NT2/D1 (cell line): ENCODE data around the gene ZNF891.

Source experiments
- DNase-seq: peaks from one replicate; pipeline ENCODE4 v3.0.0-alpha.2; 2011; ENCODE audit warnings: low read depth, low spot score
- H3K27me3 ChIP-seq: 2 replicates; pipeline ENCODE4 v1.6.0; 2011; ENCODE audit warnings: mild to moderate bottlenecking; ENCODE audit not compliant: insufficient read length, insufficient read depth
- H3K36me3 ChIP-seq: 2 replicates; pipeline ENCODE4 v1.6.1; 2011; ENCODE audit warnings: mild to moderate bottlenecking, low read length, mixed read lengths; ENCODE audit not compliant: insufficient read depth, insufficient read length
- H3K4me1 ChIP-seq: 2 replicates; pipeline ENCODE4 v1.5.1; 2011; ENCODE audit not compliant: insufficient read depth, insufficient read length
- H3K4me3 ChIP-seq: 2 replicates; pipeline ENCODE4 v1.5.1; 2011; ENCODE audit warnings: low read depth; ENCODE audit not compliant: insufficient read length
- H3K9ac ChIP-seq: 2 replicates; pipeline ENCODE4 v1.6.0; 2011; ENCODE audit warnings: low read depth; ENCODE audit not compliant: insufficient read length
- H3K9me3 ChIP-seq: 2 replicates; pipeline ENCODE4 v1.5.1; 2011; ENCODE audit warnings: mild to moderate bottlenecking, low read length; ENCODE audit not compliant: insufficient read depth
- SUZ12 ChIP-seq: IDR thresholded peaks from 2 replicates; pipeline ENCODE4 v1.6.1; 2011; ENCODE audit not compliant: insufficient read length, insufficient read depth; ENCODE audit errors: extremely low read depth
- YY1 ChIP-seq: IDR thresholded peaks from 2 replicates; pipeline ENCODE4 v1.6.1; 2011; ENCODE audit not compliant: insufficient read length, insufficient read depth
- ZNF274 ChIP-seq: IDR thresholded peaks from 2 replicates; pipeline ENCODE4 v1.6.1; 2011; ENCODE audit warnings: mild to moderate bottlenecking, low read depth, low read length

Gene ZNF891

GRCh38 chr12:133129368-133130037, 571 bp downstream of the ZNF891 start:
- TF ChIP-seq YY1, result peak; percentile 17
- TF ChIP-seq ZNF274, result no peak
- Histone ChIP-seq H3K4me1 (no peaks in the 10 kb centered on the region), H3K9me3 (peaks cover 68% of the 10 kb centered on the region), H3K9ac (peak overlapping the region; percentile 89), H3K27me3 (no peaks in the 10 kb centered on the region), H3K4me3 (peak overlapping the region; percentile 95), H3K36me3 (peaks cover 48% of the 10 kb centered on the region)
- DNase-seq, result no peak

GRCh38 chr12:133124674-133125073, 5.4 kb downstream of the ZNF891 start:
- Histone ChIP-seq H3K9ac (no peak overlapping the region), H3K27me3 (no peaks in the 10 kb centered on the region), H3K36me3 (peaks cover 64% of the 10 kb centered on the region), H3K4me3 (no peak overlapping the region), H3K9me3 (peaks cover 93% of the 10 kb centered on the region), H3K4me1 (no peaks in the 10 kb centered on the region)
- TF ChIP-seq YY1 (no peak), ZNF274 (no peak), SUZ12 (no peak)
- no peak for DNase-seq

GRCh38 chr12:133120385-133121191, 9.5 kb downstream of the ZNF891 start:
- no peaks in the 10 kb centered on the region for H3K27me3 ChIP-seq
- no peak overlapping the region for H3K9ac ChIP-seq
- H3K4me1 ChIP-seq, result no peaks in the 10 kb centered on the region
- peaks cover 100% of the 10 kb centered on the region for H3K9me3 ChIP-seq
- no peak for TF ChIP-seq YY1
- TF ChIP-seq ZNF274, result peak; percentile 98
- no peak for DNase-seq
- no peak overlapping the region for H3K4me3 ChIP-seq
- peaks cover 79% of the 10 kb centered on the region for H3K36me3 ChIP-seq

- Histone ChIP-seq H3K4me1 (no peaks in the 10 kb centered on the region), H3K9me3 (peaks cover 97% of the 10 kb centered on the region), H3K9ac (no peak overlapping the region), H3K36me3 (peaks cover 44% of the 10 kb centered on the region), H3K27me3 (no peaks in the 10 kb centered on the region), H3K4me3 (no peak overlapping the region)
- no peak for DNase-seq
- no peak for TF ChIP-seq SUZ12
- TF ChIP-seq ZNF274, result no peak
- no peak for TF ChIP-seq YY1
Measured at GRCh38 chr12:133108150-133108549, 21.9 kb downstream of the ZNF891 start.

- Histone ChIP-seq H3K4me3 (no peak overlapping the region), H3K9ac (no peak overlapping the region), H3K27me3 (no peaks in the 10 kb centered on the region), H3K4me1 (no peaks in the 10 kb centered on the region), H3K9me3 (peaks cover 100% of the 10 kb centered on the region), H3K36me3 (peaks cover 50% of the 10 kb centered on the region)
- TF ChIP-seq SUZ12 (no peak), ZNF274 (no peak), YY1 (no peak)
- no peak for DNase-seq
Measured at GRCh38 chr12:133107121-133107520, 23.0 kb downstream of the ZNF891 start.

GRCh38 chr12:133106253-133106652, 23.8 kb downstream of the ZNF891 start:
- Histone ChIP-seq H3K9me3 (peaks cover 100% of the 10 kb centered on the region), H3K36me3 (peaks cover 58% of the 10 kb centered on the region), H3K27me3 (no peaks in the 10 kb centered on the region), H3K4me3 (no peak overlapping the region), H3K9ac (no peak overlapping the region), H3K4me1 (no peaks in the 10 kb centered on the region)
- TF ChIP-seq SUZ12 (no peak), ZNF274 (peak; percentile 98)
- no peak for DNase-seq

- H3K9ac ChIP-seq, result no peak overlapping the region
- DNase-seq, result no peak
- TF ChIP-seq SUZ12, result no peak
- no peak for TF ChIP-seq ZNF274
- TF ChIP-seq YY1, result no peak
- H3K9me3 ChIP-seq, result peaks cover 100% of the 10 kb centered on the region
- H3K4me1 ChIP-seq, result no peaks in the 10 kb centered on the region
- no peaks in the 10 kb centered on the region for H3K27me3 ChIP-seq
- no peak overlapping the region for H3K4me3 ChIP-seq
- peaks cover 64% of the 10 kb centered on the region for H3K36me3 ChIP-seq
Measured at GRCh38 chr12:133105620-133106019, 24.5 kb downstream of the ZNF891 start.
